Urinary bladder (tissue), 4 donors: ENCODE data around the gene RHOH. TPM values are rescaled to one million over a fixed set of nuclear protein-coding genes. Genes with fewer than 3 reads are reported as not detected.

Experiments used
- DNase-seq: peaks from one replicate; pipeline ENCODE4 v3.0.0-alpha.2; 2015; ENCODE audit errors: extremely low spot score
- H3K27ac ChIP-seq: one replicate; pipeline ENCODE4 v1.5.1; 2013; ENCODE audit warnings: low read depth, mild to moderate bottlenecking, moderate library complexity
- H3K36me3 ChIP-seq: one replicate; pipeline ENCODE4 v1.6.1; 2013; ENCODE audit warnings: mild to moderate bottlenecking, moderate library complexity; ENCODE audit not compliant: insufficient read depth
- H3K4me1 ChIP-seq: one replicate; pipeline ENCODE4 v1.6.1; 2013; ENCODE audit warnings: mild to moderate bottlenecking, moderate library complexity; ENCODE audit not compliant: insufficient read depth
- H3K4me3 ChIP-seq: one replicate; pipeline ENCODE4 v1.5.1; 2013; ENCODE audit warnings: low read depth, low read length
- WGBS: extraction: QIAGEN DNeasy Blood & Tissue Kit; methylation state at CpG from one replicate; pipeline ENCODE4 v1.1.7; 2013; 5-methylcytosine and 5-hydroxymethylcytosine counted together
- polyA plus RNA-seq: library from polyadenylated mRNA; stranded (reverse); fragments of 200-250 nt; gene quantifications from one replicate; pipeline ENCODE4 v1.2.3, GENCODE V29; 2013
- total RNA-seq: library from RNA; depleted of rRNA; stranded (reverse); fragments of >200 nt; gene quantifications from one replicate; pipeline ENCODE4 v1.2.3, GENCODE V29; 2014
- donor health status: healthy with polysubstance abuse.
- donor health status: healthy.

RHOH gene
- total and polyA plus RNA-seq, 2 donors: 1.6 to 3.2 TPM

GRCh38 chr4:40223343-40223742 is 26.5 kb downstream of the RHOH start:
- WGBS: 95% methylated on average over 1 of the region's 1 CpG
- no peaks in the 10 kb centered on the region for H3K36me3 ChIP-seq
- no peaks in the 10 kb centered on the region for H3K4me1 ChIP-seq
- no peak overlapping the region for H3K4me3 ChIP-seq
- DNase-seq: no peak
- no peak overlapping the region for H3K27ac ChIP-seq

GRCh38 chr4:40224432-40224831 is 27.6 kb downstream of the RHOH start:
- Histone ChIP-seq H3K36me3 (no peaks in the 10 kb centered on the region), H3K27ac (no peak overlapping the region), H3K4me1 (no peaks in the 10 kb centered on the region), H3K4me3 (no peak overlapping the region)
- no peak for DNase-seq
- 38% methylated on average over 5 of the region's 5 CpGs for WGBS

GRCh38 chr4:40225497-40225896 is 28.7 kb downstream of the RHOH start:
- DNase-seq: no peak
- 85% methylated on average over 5 of the region's 5 CpGs for WGBS
- H3K4me1 ChIP-seq: no peaks in the 10 kb centered on the region
- H3K27ac ChIP-seq: no peak overlapping the region
- H3K36me3 ChIP-seq: no peaks in the 10 kb centered on the region
- no peak overlapping the region for H3K4me3 ChIP-seq

- WGBS: 45% methylated on average over 2 of the region's 2 CpGs
- no peak for DNase-seq
- Histone ChIP-seq H3K4me1 (no peaks in the 10 kb centered on the region), H3K36me3 (no peaks in the 10 kb centered on the region), H3K4me3 (no peak overlapping the region), H3K27ac (no peak overlapping the region)
Observed at GRCh38 chr4:40227284-40227683, 30.5 kb downstream of the RHOH start.

- 89% methylated on average over 10 of the region's 10 CpGs for WGBS
- Histone ChIP-seq H3K4me1 (no peaks in the 10 kb centered on the region), H3K4me3 (no peak overlapping the region), H3K36me3 (no peaks in the 10 kb centered on the region), H3K27ac (no peak overlapping the region)
- no peak for DNase-seq
Observed at GRCh38 chr4:40228497-40229365, 31.9 kb downstream of the RHOH start.

- DNase-seq: no peak
- H3K27ac ChIP-seq: no peak overlapping the region
- no peaks in the 10 kb centered on the region for H3K36me3 ChIP-seq
- H3K4me1 ChIP-seq: no peaks in the 10 kb centered on the region
- WGBS: 82% methylated on average over 8 of the region's 8 CpGs
- no peak overlapping the region for H3K4me3 ChIP-seq
Observed at GRCh38 chr4:40231316-40231863, 34.6 kb downstream of the RHOH start.

- no peaks in the 10 kb centered on the region for H3K4me1 ChIP-seq
- no peak overlapping the region for H3K4me3 ChIP-seq
- H3K36me3 ChIP-seq: no peaks in the 10 kb centered on the region
- DNase-seq: no peak
- no peak overlapping the region for H3K27ac ChIP-seq
- 62% methylated on average over 3 of the region's 3 CpGs for whole genome bisulfite sequencing
Observed at GRCh38 chr4:40232610-40233009, 35.8 kb downstream of the RHOH start.

GRCh38 chr4:40233227-40233626 is 36.4 kb downstream of the RHOH start:
- DNase-seq: no peak
- no peak overlapping the region for H3K27ac ChIP-seq
- H3K4me3 ChIP-seq: no peak overlapping the region
- no peaks in the 10 kb centered on the region for H3K36me3 ChIP-seq
- 79% methylated on average over 3 of the region's 3 CpGs for WGBS
- H3K4me1 ChIP-seq: no peaks in the 10 kb centered on the region

- no peaks in the 10 kb centered on the region for H3K36me3 ChIP-seq
- WGBS: 57% methylated on average over 3 of the region's 3 CpGs
Observed at GRCh38 chr4:40234519-40235039, 37.7 kb downstream of the RHOH start.

GRCh38 chr4:40238008-40238699 is 41.3 kb downstream of the RHOH start:
- Histone ChIP-seq H3K4me1 (no peaks in the 10 kb centered on the region), H3K4me3 (no peak overlapping the region), H3K27ac (no peak overlapping the region), H3K36me3 (no peaks in the 10 kb centered on the region)
- DNase-seq: no peak
- 86% methylated on average over 12 of the region's 12 CpGs for WGBS

More at GRCh38 chr4:40234519-40235039, 37.7 kb downstream of the RHOH start:
- H3K4me1 ChIP-seq: no peaks in the 10 kb centered on the region
- H3K27ac ChIP-seq: no peak overlapping the region
- no peak overlapping the region for H3K4me3 ChIP-seq
- DNase-seq: no peak

GRCh38 chr4:40238700-40239548 is 42.1 kb downstream of the RHOH start:
- DNase-seq: no peak
- 76% methylated on average over 12 of the region's 12 CpGs for WGBS

GRCh38 chr4:40240040-40240653 is 43.3 kb downstream of the RHOH start:
- no peak for DNase-seq
- 86% methylated on average over 4 of the region's 4 CpGs for WGBS
- no peak overlapping the region for H3K4me3 ChIP-seq
- no peaks in the 10 kb centered on the region for H3K36me3 ChIP-seq
- H3K4me1 ChIP-seq: no peaks in the 10 kb centered on the region
- H3K27ac ChIP-seq: no peak overlapping the region

More at GRCh38 chr4:40238700-40239548, 42.1 kb downstream of the RHOH start:
- no peak overlapping the region for H3K4me3 ChIP-seq
- H3K36me3 ChIP-seq: no peaks in the 10 kb centered on the region
- no peaks in the 10 kb centered on the region for H3K4me1 ChIP-seq
- H3K27ac ChIP-seq: no peak overlapping the region

GRCh38 chr4:40241026-40241425 is 44.2 kb downstream of the RHOH start:
- Histone ChIP-seq H3K4me1 (no peaks in the 10 kb centered on the region), H3K4me3 (no peak overlapping the region), H3K27ac (no peak overlapping the region), H3K36me3 (no peaks in the 10 kb centered on the region)
- 74% methylated on average over 4 of the region's 4 CpGs for WGBS
- no peak for DNase-seq
